GM21717 (cell line): ENCODE measurements around the gene STX17.
"Not testable (repeated sequence)": the region's sequence is repeated elsewhere in the genome, so short reads cannot be mapped to it uniquely, and the experiment has no call there.

Experiments
- ATAC-seq: cut with Tn5 transposase; IDR thresholded peaks from one replicate; pipeline ENCODE4 v1.9.1; 2021; ENCODE audit warnings: mild to moderate bottlenecking, moderate library complexity; ENCODE audit not compliant: unreplicated experiment

STX17 gene

DNA sequence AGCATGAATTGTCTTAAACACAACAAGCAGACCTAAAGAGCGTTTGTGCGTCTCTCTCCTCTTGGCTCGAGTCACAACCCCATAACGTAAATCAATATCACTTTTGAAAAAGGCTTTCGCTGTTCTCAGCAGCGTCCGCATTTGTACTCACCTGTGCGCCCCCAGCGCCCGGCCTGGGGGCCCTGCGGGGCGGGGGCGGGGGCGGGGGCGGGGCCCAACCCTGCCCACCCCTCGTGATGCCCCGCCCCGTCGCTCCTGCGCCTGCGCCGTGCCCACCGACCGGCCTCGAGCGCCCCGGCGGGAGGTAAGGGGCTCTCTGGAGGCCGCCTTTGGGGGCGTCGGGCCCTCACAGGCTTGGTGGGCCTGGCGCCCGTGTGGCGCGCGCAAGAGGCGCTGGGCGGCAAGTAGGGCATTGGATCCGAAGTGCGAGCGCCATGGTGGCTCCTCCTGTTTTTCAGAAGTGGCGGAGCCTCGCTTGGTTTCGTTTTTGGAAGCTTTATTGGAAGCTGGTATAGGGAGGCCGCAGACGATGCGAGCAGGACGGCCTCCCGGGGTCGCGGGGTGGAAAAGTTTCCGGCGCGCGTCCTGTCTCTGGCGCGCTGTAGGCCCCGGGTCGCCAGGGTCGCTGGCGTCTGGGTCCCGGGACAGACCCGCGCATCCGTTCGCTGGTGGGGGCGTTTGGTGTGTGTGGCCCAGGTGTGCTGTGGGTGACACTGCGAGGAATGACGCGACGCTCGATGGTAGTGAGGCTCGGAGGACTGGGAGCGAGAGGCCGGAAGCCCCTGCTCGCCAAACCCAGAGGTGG, at the start of gene STX17:
STX17 (plus strand) TSS at position 252 of the 805 bp plus-strand sequence. CDS start 8,586 bp downstream, outside the sequence.
- peak; percentile 91 for ATAC-seq

DNA sequence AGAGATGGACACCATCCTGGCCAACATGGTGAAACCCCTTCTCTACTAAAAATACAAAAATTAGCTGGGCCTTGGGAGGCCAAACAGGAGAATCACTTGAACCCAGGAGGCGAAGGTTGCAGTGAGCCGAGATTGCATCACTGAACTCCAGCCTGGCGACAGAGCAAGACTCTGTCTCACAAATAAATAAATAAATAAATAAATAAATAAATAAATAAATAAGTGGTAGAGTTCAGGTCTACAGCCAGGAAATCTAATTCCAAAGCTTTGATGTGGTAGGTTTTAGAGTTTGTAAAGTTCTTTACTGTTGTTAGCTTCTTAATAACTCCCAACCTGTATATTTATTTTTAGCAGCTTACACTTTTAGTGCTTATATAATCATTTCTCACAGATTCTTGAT, 48.9 kb upstream of the STX17 start:
- not testable (repeated sequence) for ATAC-seq

DNA sequence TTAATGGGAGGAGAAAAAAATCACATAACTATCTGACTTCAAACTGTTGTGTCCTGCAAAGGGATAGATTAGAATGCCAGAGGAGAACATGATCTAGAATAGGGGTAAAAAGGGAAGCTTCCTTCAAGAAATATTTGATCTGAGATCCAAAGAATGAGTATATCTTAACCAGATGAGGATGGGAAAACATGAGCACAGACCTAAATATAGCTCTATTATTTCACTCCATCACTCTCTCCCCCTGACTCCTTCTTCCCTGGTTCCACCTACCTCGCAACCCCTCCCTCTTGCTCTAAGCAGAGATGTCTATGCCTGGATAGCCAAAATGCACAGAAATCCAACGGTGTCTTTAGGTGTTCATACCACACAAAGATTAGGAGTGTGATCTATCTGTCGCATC, 48.4 kb upstream of the STX17 start:
- ATAC-seq = no peak

DNA sequence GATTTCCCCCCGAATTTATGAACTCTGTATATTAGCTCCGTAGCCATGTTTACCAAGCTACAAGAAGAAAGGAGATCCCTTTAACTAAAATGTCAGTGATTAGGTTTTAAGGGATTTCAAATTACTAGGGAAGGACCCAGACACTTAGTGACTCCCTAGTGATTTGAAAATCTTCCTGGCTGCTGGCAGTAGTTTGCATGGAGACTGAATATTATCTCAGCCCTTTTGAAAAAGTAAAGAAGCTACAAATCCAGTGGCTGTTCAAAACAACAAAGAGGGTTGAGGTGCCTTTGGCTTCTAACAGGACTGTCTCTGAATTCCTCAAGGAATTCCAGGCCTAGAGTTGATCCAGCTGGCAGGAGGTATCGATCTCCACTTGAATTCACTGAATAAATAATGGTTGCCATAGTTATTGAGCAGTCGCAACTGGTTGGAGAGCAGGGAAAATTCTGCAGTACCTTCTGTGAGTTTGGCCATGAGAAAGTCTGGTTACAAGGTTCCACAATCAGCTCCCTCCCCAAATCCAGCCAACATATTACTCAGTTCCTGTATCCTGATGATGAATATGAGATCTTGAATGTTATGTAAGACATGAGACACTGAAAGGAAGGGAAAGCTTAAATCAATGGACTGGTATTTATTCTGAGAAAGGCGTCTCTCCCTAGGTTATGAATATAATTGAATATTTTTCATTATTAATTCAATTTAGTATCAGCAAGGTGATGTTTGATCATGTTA, 47.0 kb upstream of the STX17 start:
- no peak for ATAC-seq

DNA sequence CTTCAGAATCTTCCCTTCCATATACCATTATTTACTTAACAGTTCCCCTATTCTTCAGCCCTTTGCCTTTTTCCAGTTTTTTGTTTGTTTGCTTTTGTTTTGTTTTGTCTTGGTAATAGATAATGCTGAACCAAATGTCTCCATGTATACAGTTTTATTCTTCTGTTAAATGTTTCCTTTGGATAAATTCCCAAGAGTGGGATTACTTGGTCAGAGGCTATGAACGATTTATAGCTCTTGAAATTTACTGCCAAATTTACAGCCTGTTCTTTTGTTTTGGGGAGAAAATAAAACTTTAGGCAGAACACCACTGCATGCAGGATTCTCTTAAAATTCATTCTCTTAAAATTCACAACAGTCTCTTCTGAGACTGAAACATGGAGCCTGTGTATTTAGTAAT, 46.2 kb upstream of the STX17 start:
- no peak for ATAC-seq

DNA sequence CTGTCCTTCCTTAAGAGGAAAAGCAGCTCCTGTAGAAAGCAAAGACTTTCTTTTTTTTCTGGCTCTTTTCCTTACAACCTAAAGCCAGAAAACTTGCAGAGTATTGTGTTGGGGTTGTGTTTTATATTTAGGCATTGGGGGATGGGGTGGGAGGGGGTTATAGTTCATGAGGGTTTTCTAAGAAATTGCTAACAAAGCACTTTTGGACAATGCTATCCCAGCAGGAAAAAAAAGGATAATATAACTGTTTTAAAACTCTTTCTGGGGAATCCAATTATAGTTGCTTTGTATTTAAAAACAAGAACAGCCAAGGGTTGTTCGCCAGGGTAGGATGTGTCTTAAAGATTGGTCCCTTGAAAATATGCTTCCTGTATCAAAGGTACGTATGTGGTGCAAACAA, 42.5 kb upstream of the STX17 start:
- no peak for ATAC-seq

DNA sequence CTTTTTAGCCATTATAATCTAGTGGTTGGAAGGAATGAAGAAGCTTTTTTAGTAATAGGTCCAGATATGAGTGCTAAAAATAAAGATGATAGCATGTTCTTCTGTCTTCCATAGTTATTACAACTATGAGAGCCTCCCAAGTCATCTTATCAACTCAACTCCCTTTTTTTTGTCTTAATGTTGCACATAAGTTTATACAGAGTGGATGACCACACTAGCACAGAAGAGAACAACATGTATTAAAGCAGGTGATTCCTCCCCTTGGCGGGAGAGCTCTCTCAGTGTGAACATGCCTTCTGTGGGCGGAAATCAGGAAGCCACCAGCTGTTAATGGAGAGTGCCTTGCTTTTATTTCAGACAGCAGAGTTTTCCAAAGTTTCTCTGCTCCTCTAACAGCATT, 40.1 kb upstream of the STX17 start:
- ATAC-seq = no peak

DNA sequence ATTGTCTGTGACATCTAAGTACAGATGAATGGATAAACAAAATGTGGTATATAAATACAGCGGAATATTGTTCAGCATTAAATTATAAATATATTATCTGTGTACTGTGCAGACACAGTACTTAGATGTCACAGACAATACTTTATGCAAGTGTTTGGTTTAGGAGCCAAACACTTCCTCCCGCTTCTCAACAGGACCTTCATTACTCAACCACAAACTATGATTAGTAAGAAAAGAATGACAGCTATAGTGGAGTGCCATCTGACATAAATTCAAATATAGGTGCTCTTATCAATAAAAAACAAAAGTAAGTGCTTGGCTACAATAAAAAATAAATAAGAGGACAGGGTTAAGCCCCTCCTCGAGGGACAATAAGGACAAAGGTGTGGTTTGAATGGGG, 38.9 kb upstream of the STX17 start:
- peak; percentile 18 for ATAC-seq

DNA sequence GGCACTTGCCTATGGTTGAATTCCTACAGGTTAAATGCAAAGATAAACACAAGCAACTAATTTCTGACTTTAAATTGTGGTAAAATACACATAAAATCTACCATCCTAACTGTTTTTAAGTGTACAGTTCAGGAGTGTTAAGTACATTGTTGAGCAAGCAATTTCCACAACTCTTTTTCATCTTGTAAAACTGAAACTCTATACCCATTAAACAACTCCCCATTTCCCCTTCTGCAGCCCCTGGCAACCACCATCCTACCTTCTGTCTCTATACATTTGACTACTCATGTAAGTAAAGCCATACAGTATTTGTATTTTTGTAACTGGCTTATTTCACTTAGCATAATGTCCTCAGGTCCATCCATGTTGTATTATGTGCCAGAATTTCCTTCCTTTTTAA, 38.5 kb upstream of the STX17 start:
- ATAC-seq = peak; percentile 70

DNA sequence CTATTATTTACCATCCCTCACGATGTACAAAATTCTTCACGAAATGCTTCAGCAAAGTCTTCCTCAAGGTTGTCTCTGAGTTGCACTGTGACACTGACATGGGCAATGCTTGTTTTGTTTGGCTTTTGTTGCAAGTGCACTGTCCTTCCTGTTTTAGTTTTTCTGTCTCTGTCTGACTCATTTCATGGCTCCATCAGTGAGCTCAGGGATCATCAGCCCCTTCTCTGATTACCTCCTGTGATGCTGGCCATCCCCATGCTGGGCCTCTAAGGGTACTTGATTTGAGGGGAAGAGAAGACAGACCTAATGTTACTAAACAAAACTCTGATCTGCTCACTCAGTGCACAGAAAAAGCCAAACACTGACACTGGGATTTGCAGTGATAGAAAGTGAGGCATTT, 37.6 kb upstream of the STX17 start:
- ATAC-seq = peak; percentile 81

DNA sequence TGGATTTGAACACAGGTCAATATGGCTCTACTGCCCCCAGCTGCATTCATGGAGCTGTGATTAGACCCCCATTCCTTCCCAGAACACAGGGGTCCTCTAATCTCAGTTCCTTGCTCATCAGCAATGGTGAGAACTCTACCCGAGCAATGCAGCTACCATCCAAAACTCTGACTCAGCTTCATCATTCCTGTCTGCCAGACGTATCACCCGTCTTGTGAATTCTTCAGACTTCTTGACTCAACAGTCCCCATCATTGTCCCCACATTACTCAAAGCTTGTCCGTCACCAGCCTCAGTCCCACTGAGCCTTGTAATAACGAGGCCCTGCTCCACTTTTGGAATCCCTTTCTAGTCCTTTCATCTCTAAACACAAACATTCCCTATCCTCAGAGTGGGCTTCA, 36.3 kb upstream of the STX17 start:
- no peak for ATAC-seq

DNA sequence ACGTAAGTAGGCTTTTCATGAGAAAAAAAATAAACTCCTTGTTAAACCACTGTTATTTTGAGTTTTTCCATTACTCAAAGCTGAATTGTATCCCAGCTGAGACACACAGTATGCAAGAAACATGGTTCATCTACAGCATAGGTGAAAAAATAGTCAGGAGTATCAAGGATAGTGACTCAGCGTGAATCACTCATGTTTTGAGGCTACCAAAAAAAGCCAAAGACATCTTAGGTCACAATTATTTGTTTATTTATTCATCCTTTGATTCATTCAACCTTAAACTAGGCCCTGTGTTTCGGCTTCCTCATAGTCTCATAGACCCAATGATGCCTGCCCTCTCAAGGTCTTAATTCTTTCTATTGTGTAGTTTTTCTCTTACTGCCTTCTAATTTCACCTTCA, 32.9 kb upstream of the STX17 start:
- ATAC-seq = no peak

DNA sequence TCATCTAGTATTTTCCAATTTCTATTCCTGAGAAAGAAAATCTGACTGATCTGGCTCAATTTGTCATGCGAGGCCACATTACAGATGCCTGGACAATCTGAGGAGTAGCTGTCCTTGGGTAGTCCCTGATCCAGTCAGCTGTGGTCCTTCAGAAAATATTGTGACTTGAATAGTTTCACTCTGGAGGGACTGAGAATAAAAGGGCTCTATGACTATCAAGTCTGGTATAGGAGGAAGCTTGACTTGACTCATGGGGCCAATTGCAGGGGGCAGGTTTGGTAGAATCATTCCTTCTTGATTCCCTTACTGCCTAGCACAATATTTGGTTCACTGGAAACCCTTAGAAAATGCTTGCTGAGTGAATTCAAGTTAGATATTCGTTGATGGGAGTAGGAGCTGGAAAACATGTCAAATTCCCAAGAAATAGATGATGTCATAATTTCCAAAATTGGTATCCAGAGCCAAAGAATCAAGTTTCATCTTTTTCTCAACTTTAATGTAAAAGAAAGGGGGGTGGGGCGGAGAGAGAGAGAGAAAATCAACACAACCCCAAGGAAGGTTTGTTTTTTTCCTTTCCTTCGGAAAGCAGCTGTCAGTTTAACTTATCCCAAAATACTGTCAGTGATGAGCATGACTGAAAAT, 32.4 kb upstream of the STX17 start:
- no peak for ATAC-seq

DNA sequence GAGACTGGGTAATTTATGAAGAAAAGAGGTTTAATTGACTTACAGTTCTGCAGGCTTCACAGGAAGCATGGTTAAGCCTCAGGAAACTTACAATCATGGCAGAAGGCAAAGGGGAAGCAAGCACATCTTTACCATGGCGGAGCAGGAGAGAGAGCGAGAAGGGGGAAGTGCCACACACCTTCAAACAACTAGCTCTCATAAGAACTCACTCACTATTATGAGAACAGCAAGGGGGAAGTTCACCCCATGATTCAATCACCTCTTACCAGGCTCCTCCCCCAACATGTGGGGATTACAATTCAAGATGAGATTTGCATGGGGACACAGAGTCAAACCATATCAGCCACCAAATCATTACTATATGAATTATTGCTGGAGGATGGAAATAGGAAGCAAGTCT, 30.3 kb upstream of the STX17 start:
- ATAC-seq = no peak

DNA sequence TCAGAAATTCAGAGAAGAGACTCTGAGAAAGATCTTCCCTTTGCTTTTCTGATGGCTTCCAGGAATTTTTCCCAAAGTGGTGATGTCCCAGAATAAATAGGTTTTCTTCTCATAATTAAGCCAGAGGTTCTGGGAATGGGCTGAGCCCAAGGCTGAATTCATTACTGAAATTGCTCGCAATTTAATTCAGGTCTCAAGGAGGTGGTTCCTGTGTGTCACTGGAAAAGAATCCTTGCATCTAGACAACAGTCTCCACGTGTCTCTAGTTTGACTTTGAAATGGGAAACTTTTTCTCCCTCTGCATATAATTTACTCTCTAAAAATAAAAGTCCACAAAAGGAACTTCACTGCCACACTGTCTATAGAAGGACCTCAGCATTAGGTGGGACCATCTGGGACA, 27.8 kb upstream of the STX17 start:
- no peak for ATAC-seq

DNA sequence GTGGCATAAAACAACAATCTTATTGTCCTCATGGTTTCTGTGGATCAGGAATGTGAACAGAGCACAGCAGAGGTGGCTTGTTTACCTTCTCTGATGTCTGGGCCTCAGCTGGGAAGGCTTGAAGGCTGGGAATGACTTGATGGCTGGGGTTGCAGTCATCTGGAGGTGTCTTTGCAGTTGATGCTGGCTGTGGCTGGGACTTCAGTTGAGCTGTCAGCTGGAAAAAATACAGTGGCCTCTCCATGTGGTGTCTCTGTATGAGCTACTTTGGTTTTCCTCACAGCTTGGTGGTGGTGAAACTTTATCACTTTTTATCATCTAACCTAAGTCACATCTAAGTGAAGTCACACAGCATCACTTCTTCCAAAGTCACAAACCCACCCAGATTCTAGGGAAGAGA, 24.7 kb upstream of the STX17 start:
- ATAC-seq = no peak

DNA sequence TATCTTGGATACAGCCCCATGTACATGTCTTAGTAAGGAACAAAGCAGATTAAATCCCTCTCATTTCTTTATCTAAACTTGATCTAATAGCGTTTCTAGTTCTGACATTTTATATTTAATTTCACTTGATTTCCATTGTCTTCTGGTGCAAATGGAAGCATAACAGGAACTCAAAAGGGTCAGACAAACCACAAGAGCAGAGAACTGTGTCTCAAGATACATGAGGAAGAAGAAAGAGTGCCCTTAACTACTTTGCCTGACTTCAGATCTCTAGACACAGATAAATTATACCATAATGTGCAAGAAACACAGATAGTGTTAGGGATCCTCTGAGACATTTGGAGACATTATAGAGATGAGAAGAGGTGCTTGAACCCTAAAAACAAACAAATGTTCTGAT, 20.7 kb upstream of the STX17 start:
- no peak for ATAC-seq

DNA sequence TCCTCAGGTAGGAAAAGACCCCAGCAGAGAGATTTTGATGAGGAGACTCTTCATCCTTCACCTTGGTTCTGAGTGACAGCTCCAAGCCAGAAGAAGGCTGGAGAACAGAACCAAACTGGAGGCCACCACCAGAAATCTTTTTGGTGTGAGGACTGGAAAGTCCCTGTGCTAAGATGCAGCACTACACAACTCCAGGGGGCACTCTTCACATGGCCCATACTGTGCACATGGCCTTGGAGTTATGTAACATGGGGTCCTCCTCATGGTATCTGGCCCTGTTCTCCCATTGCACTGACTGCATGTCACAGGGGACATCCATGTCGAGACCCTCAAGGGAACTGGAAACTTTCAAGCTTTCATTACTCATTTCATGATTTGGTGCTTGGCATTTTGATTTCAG, 17.3 kb upstream of the STX17 start:
- ATAC-seq = no peak

DNA sequence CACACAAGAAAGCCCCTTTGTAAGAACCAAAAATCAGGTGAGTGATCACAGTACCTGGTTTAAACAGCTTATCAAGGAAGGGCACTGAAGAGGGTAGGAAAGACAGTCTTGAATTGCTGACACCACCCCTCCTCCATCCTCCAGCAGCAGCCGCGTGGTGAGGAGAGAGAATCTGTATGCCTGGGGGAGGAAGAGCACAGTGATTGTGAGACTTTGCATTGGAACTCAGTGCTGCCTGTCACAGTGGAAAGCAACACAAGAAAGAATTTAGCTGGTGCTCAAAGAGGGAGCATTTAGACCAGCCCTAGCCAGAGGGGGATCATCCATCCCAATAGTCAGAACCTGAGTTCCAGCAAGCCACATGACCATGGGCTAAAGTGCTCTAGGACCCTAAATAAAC, 11.6 kb upstream of the STX17 start:
- no peak for ATAC-seq

DNA sequence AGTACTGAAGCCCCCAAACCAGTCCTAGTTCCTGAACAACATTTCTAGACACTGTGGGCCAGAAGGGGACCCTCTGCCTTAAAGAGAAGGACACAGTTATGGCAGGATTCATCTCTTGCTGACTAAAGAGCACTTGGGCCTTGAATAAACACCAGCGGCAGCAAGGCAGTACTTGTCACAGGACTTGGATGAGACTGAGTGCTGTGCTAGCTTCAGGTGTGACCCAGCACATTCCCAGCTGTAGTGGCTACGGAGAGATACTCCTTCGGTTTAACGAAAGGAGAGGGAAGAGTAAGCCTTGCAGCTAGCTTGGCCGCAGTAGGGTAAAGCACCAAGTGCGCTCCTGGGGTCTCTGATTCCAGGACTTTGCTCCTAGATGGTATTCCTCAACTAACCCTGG, 10.9 kb upstream of the STX17 start:
- no peak for ATAC-seq

DNA sequence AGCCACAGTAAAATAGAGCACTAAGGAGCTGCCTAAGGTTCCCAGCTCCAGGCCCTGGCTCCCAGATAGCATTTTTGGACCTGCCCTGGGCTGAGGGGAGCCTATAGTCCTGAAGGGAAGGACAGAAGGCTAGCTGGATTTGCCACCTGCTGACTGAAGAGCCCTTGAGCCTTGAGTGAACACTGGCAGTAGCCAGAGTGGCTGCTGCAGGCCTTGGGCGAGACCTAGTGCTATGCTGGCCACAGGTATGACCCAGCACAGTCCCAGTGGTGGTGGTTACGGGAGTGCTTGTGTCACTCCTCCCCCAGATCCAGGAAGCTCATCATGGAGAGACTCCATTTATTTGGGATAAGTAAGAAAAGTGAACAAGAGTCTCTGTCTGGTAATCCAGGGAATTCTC, 10.3 kb upstream of the STX17 start:
- ATAC-seq = no peak

DNA sequence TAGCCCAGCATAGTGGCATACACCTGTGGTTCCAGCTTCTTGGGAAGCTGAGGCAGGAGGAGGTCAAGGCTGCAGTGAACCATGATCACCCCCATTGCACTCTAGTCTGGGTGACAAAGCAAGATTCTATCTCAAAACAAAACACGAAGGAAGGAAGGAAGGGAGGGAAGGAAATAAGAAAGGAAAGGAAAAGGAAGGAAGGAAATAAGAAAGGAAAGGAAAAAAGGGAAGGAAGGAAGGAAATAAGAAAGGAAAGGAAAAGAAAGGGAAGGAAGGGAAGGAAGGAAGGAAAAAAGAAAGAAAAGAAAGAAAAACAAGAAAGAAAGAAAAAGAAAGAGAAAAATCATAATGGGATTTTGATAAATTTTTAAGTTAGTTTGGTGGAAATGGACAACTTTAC, 3.1 kb upstream of the STX17 start:
- no peak for ATAC-seq
